WI38 (cell line): ENCODE data around the gene SMC3.
"Not testable (repeated sequence)": the region's sequence is repeated elsewhere in the genome, so short reads cannot be mapped to it uniquely, and the experiment has no call there.

Experiments used
- H3K4me3 ChIP-seq: 2 replicates; pipeline ENCODE4 v1.5.1; 2011; ENCODE audit warnings: low read depth, mild to moderate bottlenecking, control low read depth, low read length
- CTCF ChIP-seq: IDR thresholded peaks from 2 replicates; pipeline ENCODE4 v1.5.1; 2012; ENCODE audit warnings: low read depth, mild to moderate bottlenecking, control low read depth, low read length

Gene SMC3

GRCh38 chr10:110618230-110618610 is 50.7 kb downstream of the SMC3 start:
- no peak overlapping the region for H3K4me3 ChIP-seq
- TF ChIP-seq CTCF = no peak

GRCh38 chr10:110619514-110620397 is 52.3 kb downstream of the SMC3 start:
- no peak overlapping the region for H3K4me3 ChIP-seq
- TF ChIP-seq CTCF = no peak

- TF ChIP-seq CTCF = no peak
- no peak overlapping the region for H3K4me3 ChIP-seq
Observed at GRCh38 chr10:110620398-110620719, 52.9 kb downstream of the SMC3 start.

GRCh38 chr10:110623316-110623715 is 55.8 kb downstream of the SMC3 start:
- H3K4me3 ChIP-seq = not testable (repeated sequence)

GRCh38 chr10:110625356-110625894 is 57.9 kb downstream of the SMC3 start:
- H3K4me3 ChIP-seq = no peak overlapping the region
- no peak for TF ChIP-seq CTCF

- TF ChIP-seq CTCF = no peak
- no peak overlapping the region for H3K4me3 ChIP-seq
Observed at GRCh38 chr10:110625951-110626855, 58.7 kb downstream of the SMC3 start.

- no peak overlapping the region for H3K4me3 ChIP-seq
- no peak for TF ChIP-seq CTCF
Observed at GRCh38 chr10:110628161-110628560, 60.7 kb downstream of the SMC3 start.
